Measurements from ENCODE around the gene INSRR. TPM values are rescaled to one million over a fixed set of nuclear protein-coding genes. Genes with fewer than 3 reads are reported as not detected.

Gene INSRR
- total and polyA plus RNA-seq, 9 of the 15 experiments (the other 6 are each of a cell fraction or from before 2014, with no cell fraction given): 0.03 to 0.18 (median 0.06) TPM; not detected in 3

GRCh38 chr1:156849151-156849496 is 9.8 kb downstream of the INSRR start:
- peaks cover 13 to 39% of the 10 kb centered on the region in 2 experiments; a peak in 4 of 5 replicates for H3K4me1 ChIP-seq (replicated peaks in 1 of 2; ENCODE audit: control insufficient read depth in 2 of 2, insufficient read depth in 2 of 2, low read length in 2 of 2)
- peak overlapping the region; percentile 77; the same call in 1 of the 2 replicates for H2AFZ ChIP-seq (ENCODE audit: low read depth, low read length)
- WGBS (ENCODE audit: insufficient coverage, low coverage, missing lambda C conversion rate): 60% methylated on average over 16 of the region's 23 CpGs
- 0 out of 4 replicates have a peak overlapping the region, but pooled peaks of 1 of the 2 experiments have one; percentile 41 for H3K9ac ChIP-seq (ENCODE audit: insufficient read depth in 1 of 2, low read depth in 2 of 2, low read length in 2 of 2)
- H3K27ac ChIP-seq (ENCODE audit: extremely low read depth, low read depth, low read length): no peak overlapping the region
- peak; percentile 10 for TF ChIP-seq HNRNPLL (IDR thresholded peaks at IDR 0.05; ENCODE audit: low read depth, low read length, poor library complexity, severe bottlenecking)
- TF ChIP-seq HDAC6 (IDR thresholded peaks at IDR 0.05; ENCODE audit: low read depth, low read length): no peak
- DNase-seq (ENCODE audit: extremely low read depth in 1 of 4, low spot score in 3 of 4) (no peak), FAIRE-seq (no peak), ATAC-seq (no peak)
- H3K79me2 ChIP-seq (ENCODE audit: control insufficient read depth, insufficient read depth, low read length): no peaks in the 10 kb centered on the region
- POLR2A ChIA-PET: interaction anchor here (0.8 to 2.9 kb wide), 2 partner anchors 10 to 80 kb away, joined by 3 to 10 read pairs; partner anchors contain the start of gene INSRR
- H3K9me1 ChIP-seq (ENCODE audit: control insufficient read depth, insufficient read depth, low read length): no peaks in the 10 kb centered on the region
- no peaks in the 10 kb centered on the region for H3K36me3 ChIP-seq (ENCODE audit: control insufficient read depth, insufficient read depth, low read length)
- H3K9me3 ChIP-seq (replicated peaks; ENCODE audit: control insufficient read depth, insufficient read depth, low read depth, low read length): no peaks in the 10 kb centered on the region
- no peak overlapping the region for H3K4me3 ChIP-seq
- peak overlapping the region; percentile 54; the same call in 1 of the 2 replicates for H3K4me2 ChIP-seq (ENCODE audit: insufficient read depth, low read length)
- H3K27me3 ChIP-seq (ENCODE audit: control insufficient read depth in 2 of 2, insufficient read depth in 2 of 2, low read length in 2 of 2): 0 out of 5 replicates have a peak, but pooled peaks cover 0 to 13% of the 10 kb centered on the region in 2 experiments
- in situ Hi-C loops (cut with MboI) (no loop called here), intact Hi-C loops (cut with micrococcal nuclease) (no loop called here)
- no TSS peak for BruUV-seq (replicated peaks)
- CTCF ChIA-PET (ENCODE audit: low intra/inter-chr PET ratio): no interaction called here
- no peaks in the 10 kb centered on the region for H4K20me1 ChIP-seq (replicated peaks; ENCODE audit: control insufficient read depth, insufficient read depth, low read length)

- peak overlapping the region; percentile 54 for H3K4me2 ChIP-seq (ENCODE audit: insufficient read depth, low read length)
- peaks cover 13 to 34% of the 10 kb centered on the region in 2 experiments; a peak in 4 of 5 replicates for H3K4me1 ChIP-seq (replicated peaks in 1 of 2; ENCODE audit: control insufficient read depth in 2 of 2, insufficient read depth in 2 of 2, low read length in 2 of 2)
- peak; percentile 46 for FAIRE-seq
- H3K79me2 ChIP-seq (ENCODE audit: control insufficient read depth, insufficient read depth, low read length): no peaks in the 10 kb centered on the region
- no peaks in the 10 kb centered on the region for H3K9me1 ChIP-seq (ENCODE audit: control insufficient read depth, insufficient read depth, low read length)
- 0 out of 5 replicates have a peak, but pooled peaks cover 0 to 13% of the 10 kb centered on the region in 2 experiments for H3K27me3 ChIP-seq (ENCODE audit: control insufficient read depth in 2 of 2, insufficient read depth in 2 of 2, low read length in 2 of 2)
- H3K4me3 ChIP-seq: no peak overlapping the region
- POLR2A ChIA-PET: interaction anchor here (0.8 to 2.9 kb wide), 2 partner anchors 10 to 81 kb away, joined by 3 to 10 read pairs; partner anchors contain the start of gene INSRR
- H2AFZ ChIP-seq (ENCODE audit: low read depth, low read length): peak overlapping the region; percentile 77
- in situ Hi-C loops (cut with MboI) (no loop called here), intact Hi-C loops (cut with micrococcal nuclease) (no loop called here)
- BruUV-seq (replicated peaks): no TSS peak
- peak overlapping the region in 1 of 2 experiments; percentile 41; a peak in 1 of 4 replicates for H3K9ac ChIP-seq (ENCODE audit: insufficient read depth in 1 of 2, low read depth in 2 of 2, low read length in 2 of 2)
- WGBS (ENCODE audit: insufficient coverage, low coverage, missing lambda C conversion rate): 19% methylated on average over 32 of the region's 36 CpGs
- no peaks in the 10 kb centered on the region for H3K9me3 ChIP-seq (replicated peaks; ENCODE audit: control insufficient read depth, insufficient read depth, low read depth, low read length)
- peak; percentile 85 for ATAC-seq
- CTCF ChIA-PET (ENCODE audit: low intra/inter-chr PET ratio): interaction anchor here (0.5 kb wide), 1 partner anchor 48 kb away, joined by 4 read pairs; no protein-coding TSS in a partner anchor
- no peak overlapping the region for H3K27ac ChIP-seq (ENCODE audit: extremely low read depth, low read depth, low read length)
- H4K20me1 ChIP-seq (replicated peaks; ENCODE audit: control insufficient read depth, insufficient read depth, low read length): no peaks in the 10 kb centered on the region
- no peaks in the 10 kb centered on the region for H3K36me3 ChIP-seq (ENCODE audit: control insufficient read depth, insufficient read depth, low read length)
- peak; percentile 72 to 86 (median 78) for DNase-seq (ENCODE audit: extremely low read depth in 1 of 4, low spot score in 3 of 4)
- TF ChIP-seq ZFX (CRISPR knock-in tag; IDR thresholded peaks at IDR 0.05) (no peak), ARID1B (IDR thresholded peaks at IDR 0.05) (no peak), CBX8 (IDR thresholded peaks at IDR 0.05; ENCODE audit: borderline replicate concordance, extremely low read depth, low read depth, low read length, poor library complexity, severe bottlenecking) (no peak), ELF4 (CRISPR knock-in tag; IDR thresholded peaks at IDR 0.05) (no peak), E2F5 (CRISPR knock-in tag; IDR thresholded peaks at IDR 0.05) (no peak), RBFOX2 (IDR thresholded peaks at IDR 0.05; ENCODE audit: low read depth, low read length) (0 out of 2 replicates have a peak, but pooled peaks have one; percentile 24), NCOA2 (IDR thresholded peaks at IDR 0.05; ENCODE audit: partially characterized antibody in 2 of 2) (no peak), ZNF512 (tag; IDR thresholded peaks at IDR 0.05) (no peak)
Observed at GRCh38 chr1:156848461-156849150, 10.3 kb downstream of the INSRR start.

Data from K562 (cell line).